ENCODE measurements around the gene PADI6. TPM values are rescaled to one million over a fixed set of nuclear protein-coding genes. Genes with fewer than 3 reads are reported as not detected.
"Not testable (repeated sequence)": the region's sequence is repeated elsewhere in the genome, so short reads cannot be mapped to it uniquely, and the experiment has no call there.

The PADI6 gene
- not detected for total RNA-seq

DNA sequence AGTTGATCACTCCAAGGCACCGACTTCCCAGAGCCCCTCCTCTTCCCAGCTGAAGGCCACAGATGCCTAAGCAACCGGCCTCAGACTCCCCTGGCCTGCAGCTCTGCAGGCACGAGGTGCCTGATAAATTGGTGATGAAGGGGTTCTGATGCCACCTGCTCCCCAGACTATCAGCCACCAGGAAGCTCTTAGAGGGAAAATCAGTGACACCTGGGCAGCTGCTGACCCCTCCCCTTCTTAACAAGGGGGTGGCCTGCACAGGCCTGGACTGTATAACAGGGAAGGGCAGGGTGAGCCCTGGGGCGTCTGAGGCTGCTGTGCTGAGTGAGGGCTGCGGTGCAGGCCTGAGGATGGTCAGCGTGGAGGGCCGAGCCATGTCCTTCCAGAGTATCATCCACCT, at the start of gene PADI6:
Gene PADI6, plus strand, starts transcription at position 301 of the 400 bp plus-strand sequence. Its CDS starts 50 bp downstream, at position 351.
- ATAC-seq (no peak), DNase-seq (ENCODE audit: low spot score) (no peak)
- intact Hi-C loops (cut with DNase I): no loop called here

DNA sequence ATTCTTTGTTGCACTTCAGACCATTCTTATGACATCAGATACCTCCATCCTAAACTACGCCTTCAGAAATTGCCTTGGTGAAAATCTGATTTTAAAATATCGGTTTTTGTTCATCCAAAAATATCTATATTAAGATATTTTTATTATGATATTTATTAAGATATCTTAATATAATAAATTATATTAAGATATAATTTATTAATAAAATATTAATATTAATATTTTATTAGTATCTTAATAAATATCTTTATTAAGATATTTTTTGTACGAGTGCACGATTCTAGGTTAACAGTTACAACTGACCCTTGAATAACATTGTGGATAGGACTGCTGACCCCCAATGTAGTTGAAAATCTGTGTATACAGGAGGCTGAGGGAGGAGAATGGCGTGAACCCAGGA, 43.1 kb upstream of the PADI6 start:
- DNase-seq (ENCODE audit: low spot score) (no peak), ATAC-seq (no peak)

DNA sequence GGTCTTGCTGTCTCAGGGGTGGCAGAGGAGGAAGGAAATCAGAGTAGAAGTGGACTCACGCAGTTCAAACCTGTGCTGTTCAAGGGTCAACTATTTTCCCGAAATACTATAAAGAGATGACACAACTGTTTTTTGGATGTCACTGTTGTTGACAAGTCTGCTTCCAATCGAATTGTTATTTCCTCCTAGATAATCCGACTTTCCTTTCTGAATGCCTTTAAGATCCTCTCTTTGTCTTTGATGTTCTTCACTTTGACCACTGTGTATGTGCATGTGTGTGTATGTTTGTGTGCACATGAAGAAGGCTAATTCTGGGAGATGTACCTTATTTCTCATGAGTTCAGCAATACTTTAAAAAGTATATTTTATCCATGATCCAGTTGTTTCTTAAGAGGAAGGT, 42.4 kb upstream of the PADI6 start:
- intact Hi-C loops (cut with DNase I): no loop called here
- ATAC-seq (no peak), DNase-seq (ENCODE audit: low spot score) (no peak)

More for the DNA sequence above, 43.1 kb upstream of the PADI6 start:
- intact Hi-C loops (cut with DNase I): no loop called here

DNA sequence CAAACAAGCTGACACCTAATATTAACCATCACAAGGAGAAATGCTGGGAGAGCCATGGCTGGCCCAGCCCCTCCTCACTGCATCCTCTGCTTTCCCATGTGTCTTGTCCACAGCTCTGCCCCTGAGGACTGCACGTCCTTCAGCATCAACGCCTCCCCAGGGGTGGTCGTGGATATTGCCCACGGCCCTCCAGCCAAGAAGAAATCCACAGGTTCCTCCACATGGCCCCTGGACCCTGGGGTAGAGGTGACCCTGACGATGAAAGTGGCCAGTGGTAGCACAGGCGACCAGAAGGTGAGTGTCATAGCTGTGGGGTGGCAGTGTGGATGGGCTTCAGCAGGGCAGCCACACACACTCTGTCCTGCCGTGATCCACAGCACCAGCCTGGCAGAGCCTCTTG, 41.1 kb upstream of the PADI6 start:
- DNase-seq (ENCODE audit: low spot score) (no peak), ATAC-seq (no peak)
- intact Hi-C loops (cut with DNase I): no loop called here

DNA sequence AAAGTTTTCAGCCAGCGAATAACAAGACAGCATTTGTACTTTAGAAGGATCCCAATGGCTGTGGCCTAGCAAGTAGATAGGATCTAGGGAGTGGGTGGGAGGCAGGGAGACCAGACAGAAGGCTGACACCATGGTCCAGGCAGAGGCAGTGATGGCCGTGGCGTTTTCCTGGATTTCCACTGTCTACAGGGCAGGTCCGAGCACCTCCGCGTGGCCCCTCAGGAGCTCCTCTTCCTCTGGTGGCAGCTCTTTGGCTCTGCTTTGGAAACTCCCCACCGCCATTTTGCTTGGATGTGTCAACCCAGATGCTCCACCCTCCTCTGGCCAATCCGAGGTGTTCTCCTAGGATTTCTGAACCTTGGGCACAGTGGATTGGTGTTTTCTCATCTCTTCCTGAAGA, 38.9 kb upstream of the PADI6 start:
- DNase-seq (ENCODE audit: low spot score): no peak
- no peak for ATAC-seq
- intact Hi-C loops (cut with DNase I): no loop called here

DNA sequence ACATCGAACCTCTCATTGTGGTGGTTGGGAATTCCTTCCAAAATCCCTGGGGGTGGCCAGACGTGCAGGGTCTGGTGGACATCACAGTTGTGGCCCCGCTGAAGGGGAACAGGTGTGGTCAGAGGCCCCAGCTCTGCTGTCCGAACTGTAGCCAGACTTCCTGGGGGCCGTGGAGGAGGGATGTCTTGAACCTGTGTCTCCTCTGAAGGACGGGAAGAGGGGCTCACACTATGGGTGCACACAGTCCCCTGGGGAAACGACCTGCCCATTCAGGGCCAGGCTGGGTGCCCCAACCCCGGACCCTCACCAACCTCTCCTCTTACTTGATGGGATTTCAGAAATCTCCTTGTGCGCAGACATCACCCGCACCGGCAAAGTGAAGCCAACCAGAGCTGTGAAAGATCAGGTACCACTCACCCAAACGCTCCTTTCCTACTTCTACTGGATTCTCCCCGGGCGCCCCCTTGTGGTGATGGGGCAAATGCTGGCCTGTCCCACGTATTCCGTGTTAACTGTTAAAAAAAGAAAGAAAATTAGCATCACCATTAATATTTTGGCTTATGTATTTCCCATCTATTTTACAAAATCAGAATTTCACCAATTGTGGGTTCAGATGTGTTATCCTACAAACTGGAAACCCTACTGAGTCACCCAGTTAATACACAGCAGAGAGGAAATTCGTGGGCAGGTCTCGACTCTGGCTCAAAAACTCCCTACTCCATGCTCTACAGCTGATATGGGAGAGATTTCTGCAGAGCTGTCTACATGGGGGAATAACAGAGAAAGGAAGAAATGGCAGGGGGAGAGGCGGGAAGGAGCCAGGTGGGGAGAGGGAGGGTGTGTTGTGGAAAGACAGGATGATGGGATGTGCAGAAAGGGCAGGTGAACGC, 35.9 kb upstream of the PADI6 start:
- ATAC-seq: no peak
- peak; percentile 73 for DNase-seq (ENCODE audit: low spot score)
- intact Hi-C loops (cut with DNase I): no loop called here

DNA sequence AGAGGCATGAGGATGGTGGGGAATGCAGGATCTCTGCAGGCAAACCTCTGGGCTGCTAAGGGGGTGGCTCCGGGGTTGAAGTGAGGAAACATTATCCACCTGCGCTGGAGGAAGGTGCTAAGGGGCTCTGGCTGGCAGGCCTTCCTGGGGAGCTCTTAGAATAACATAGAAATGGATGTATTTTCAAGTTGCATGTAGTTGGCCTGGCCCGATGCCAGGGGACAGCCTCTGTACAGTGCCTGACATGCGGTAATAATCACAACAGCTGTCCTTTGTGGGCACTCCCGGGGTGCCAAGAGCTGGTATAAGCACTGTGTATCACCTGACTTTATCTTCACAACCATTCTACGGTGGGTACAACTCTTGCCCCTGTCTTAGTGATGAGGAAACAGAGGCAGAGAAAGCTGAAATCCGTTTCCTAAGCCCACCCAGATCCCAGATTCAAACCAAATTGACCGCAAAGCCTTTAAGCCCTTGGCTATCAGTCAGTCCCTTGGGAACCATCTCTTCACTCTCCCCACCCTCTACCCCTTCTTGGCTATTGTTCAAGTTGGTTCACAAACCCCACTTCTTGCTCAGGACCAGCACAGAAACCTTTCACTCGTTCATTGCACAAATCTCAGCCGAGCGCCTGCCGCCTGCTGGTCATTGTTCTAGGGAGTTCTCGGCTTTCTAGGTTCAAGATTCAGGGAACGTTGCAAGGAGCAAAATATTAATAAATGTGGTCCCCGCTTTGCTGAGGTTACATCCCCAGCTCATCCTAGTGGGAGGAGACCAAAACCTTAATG, 33.1 kb upstream of the PADI6 start:
- DNase-seq (ENCODE audit: low spot score) (no peak), ATAC-seq (no peak)
- intact Hi-C loops (cut with DNase I): no loop called here

DNA sequence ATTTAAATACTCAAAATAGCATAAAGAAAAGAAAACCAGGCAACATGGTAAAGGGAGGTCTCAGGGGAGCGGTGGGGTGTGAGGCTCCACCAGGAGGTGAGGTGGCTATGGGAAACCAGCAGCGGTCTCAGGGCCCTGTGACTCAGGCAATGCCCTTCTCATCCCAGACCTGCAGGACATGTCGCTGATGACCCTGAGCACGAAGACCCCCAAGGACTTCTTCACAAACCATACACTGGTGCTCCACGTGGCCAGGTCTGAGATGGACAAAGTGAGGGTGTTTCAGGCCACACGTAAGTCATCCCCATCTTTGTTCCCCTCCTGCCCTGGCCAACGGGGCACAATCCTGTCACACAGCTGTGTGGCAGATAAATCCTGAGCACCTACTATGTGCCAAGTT, 32.5 kb upstream of the PADI6 start:
- ATAC-seq (no peak), DNase-seq (ENCODE audit: low spot score) (no peak)
- intact Hi-C loops (cut with DNase I): no loop called here

DNA sequence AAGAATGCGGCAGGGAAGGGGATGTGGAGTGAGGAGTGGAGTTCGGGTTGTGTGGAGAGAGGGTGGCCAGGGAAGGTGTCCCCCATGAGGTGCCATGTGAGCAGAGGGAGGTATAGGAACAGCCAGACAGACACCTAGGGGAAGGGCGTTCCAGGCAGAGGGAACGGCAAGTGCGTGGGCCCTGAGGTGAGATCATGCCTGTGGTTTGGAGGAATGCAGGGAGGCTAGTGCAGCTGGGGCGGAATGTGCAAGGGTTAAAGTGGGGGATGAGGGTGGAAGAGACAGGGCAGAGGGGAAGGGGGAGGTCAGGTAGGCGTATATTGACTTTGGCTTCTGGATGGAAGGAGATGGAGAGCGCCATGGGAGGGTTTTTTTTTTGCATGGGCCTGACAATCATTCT, 31.6 kb upstream of the PADI6 start:
- ATAC-seq: no peak
- DNase-seq (ENCODE audit: low spot score): no peak
- intact Hi-C loops (cut with DNase I): no loop called here

DNA sequence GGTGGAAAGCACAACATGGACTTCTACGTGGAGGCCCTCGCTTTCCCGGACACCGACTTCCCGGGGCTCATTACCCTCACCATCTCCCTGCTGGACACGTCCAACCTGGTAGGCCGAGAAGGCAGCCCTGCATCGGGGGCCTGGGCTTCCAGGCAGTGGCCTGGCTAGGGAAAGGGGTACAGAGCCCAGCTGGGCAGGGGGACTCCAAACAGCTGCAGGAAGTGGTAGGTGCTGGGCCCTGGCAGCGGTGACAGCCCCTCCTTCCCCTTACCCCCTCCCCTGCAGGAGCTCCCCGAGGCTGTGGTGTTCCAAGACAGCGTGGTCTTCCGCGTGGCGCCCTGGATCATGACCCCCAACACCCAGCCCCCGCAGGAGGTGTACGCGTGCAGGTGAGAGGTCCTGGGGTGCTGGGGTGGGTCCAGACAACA, 30.0 kb upstream of the PADI6 start:
- intact Hi-C loops (cut with DNase I): no loop called here
- ATAC-seq (no peak), DNase-seq (ENCODE audit: low spot score) (no peak)

DNA sequence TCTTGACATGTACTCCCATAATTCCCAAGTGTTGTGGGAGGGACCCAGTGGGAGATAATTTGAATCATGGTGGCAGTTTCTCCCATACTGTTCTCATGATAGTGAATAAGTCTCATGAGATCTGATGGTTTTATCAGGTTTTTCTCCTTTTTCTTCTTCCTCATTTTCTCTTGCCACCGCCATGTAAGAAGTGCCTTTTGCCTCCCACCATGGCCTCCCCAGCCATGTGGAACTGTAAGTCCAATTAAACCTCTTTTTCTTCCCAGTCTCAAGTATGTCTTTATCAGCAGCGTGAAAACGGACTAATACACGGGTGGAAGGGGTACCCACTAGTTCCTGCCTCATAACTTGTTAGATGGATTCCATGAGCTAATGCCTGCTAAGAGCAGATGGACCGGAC, 26.5 kb upstream of the PADI6 start:
- DNase-seq (ENCODE audit: low spot score); ATAC-seq; intact Hi-C loops (cut with DNase I): not testable (repeated sequence)

DNA sequence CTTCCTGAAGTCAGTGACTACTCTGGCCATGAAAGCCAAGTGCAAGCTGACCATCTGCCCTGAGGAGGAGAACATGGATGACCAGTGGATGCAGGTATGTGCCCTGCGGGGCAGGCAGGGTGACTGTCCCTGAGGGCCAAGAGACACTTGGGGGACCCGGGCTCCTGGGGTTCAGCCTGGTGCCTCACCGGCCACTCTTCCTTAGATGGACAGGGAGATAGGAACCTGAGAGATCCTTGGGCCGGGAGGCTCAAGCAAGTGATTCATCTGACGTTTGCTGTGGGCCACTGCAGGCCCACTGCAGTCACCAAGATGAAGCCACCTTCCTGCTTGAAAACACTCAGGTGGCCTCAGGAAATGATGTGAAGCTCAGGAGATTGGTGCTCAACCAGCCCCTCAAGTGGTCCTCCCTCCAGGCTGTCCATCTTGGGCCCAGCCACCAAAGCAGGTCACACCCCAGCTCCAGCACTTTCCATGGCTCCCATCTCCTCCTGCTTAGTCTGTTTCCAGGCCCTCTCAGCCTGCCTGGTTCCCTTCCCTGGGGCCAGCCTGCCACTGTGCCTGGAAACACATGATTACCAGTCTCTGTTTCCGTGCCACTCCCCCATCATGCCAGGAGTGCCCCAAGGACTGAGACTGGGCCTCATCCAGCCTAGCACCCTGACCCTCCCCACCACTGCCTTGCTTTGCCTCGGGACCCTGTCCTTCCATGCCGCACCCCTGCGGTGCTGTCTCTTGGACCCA, 25.8 kb upstream of the PADI6 start:
- ATAC-seq: no peak
- intact Hi-C loops (cut with DNase I): no loop called here

DNA sequence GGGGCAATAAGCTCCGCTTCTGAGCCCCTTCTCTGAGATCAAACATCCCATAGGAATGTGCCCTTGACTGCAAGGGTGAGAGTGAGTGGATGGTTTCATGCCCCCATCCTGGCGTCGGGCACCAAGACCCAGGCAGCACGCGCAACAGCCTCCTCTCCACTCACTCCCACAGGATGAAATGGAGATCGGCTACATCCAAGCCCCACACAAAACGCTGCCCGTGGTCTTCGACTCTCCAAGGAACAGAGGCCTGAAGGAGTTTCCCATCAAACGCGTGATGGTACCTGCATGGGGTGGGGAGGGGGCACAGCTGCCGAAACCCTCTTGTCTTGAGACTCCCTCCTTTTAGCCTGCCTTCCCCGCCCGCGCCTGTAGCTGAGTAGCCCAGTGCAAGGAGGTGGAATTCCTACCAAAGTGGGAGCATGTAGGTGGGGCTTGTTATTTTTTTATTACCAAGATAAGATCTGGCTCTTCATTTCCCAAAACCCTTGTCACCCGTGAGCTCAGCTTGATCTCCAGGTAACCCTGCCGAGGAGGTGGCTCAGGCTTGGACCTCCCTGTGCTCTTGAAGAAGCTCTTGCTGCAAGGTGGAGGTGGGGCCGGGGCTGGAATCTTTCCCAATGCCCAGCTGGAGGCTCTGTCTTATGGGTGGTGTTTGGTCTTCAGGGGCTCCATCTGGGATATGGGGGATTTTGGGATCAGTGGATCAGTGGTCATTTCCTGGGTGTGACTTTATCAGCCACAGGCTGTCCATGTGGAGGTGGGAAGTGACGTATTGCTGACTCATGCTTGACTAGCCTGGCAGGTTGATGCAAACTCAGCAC, 24.0 kb upstream of the PADI6 start:
- intact Hi-C loops (cut with DNase I): no loop called here
- no peak for ATAC-seq
- no peak for DNase-seq (ENCODE audit: low spot score)

More for the DNA sequence above, 25.8 kb upstream of the PADI6 start:
- DNase-seq (ENCODE audit: low spot score): no peak

DNA sequence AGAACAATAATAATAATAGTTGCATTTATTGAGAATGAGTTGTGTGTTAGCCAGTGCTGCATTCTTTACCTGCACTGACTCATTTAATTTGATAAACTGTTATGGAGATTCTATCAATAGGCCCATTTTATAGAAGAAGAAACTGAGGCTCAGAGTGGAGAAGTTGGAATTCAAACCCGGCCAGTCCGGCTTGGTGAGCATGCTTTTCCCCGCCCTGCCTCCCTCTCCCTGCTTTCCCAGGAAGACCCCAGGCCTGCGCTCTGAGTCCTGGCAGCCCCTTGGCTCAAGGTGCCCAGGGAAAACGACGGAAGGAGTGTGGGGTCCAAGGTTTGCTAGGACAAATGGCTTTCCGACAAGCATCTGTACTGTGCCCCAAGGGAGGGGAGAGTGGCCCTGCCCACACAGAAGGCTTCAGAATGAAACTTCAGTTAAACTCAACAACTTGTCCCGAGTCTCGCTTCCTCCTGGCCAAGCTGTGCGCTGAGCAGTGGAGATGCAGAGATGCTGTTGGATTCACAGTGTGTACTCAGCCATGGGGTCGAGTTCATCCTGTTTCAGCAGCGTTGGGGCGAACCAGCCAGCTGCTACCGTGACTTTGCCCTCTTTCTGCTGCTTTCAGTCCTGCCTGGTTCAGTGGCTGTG, 23.3 kb upstream of the PADI6 start:
- DNase-seq (ENCODE audit: low spot score): no peak
- intact Hi-C loops (cut with DNase I): no loop called here
- ATAC-seq: no peak

DNA sequence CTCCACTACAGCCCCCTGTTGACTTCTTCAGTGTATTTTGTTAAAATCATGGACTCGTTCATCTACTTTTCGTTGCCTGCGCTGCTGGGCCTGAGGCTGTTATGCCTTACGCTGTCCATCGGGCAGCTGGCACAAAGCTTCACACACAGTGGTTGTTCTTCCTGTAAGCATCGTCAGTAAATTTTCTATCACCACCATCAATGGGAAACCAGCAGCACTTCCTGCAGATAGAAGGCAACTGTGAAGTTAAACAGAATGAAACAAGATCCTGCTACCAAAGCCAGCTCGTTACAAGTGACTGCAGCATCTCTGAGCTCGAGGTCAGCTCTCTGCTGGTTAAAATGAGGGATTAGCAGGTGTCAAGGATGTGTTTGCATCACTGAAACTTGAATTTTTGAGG, 21.9 kb upstream of the PADI6 start:
- no peak for ATAC-seq
- intact Hi-C loops (cut with DNase I): no loop called here
- DNase-seq (ENCODE audit: low spot score): no peak

DNA sequence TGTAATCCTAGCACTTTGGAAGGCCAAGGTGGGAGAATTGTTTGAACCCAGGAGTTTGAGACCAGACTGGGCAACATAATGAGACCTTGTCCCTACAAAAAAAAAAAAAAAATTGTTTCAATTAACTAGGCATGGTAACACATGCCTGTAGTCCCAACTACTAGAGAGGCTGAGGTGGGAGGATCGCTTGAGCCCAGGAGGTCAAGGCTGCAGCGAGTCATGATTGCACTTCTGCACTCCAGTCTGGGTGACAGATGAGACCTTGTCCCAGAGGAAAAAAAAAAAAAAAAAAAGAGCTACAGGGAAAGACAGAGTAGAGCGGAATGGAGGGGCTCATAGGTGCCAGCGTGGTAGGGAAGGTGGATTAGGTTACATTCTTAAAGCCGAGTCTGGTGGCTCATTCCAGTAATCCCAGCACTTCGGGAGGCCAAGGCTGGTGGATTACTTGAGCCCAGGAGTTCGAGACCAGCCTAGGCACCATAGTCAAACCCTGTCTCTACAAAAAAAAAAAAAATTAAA, 21.0 kb upstream of the PADI6 start:
- DNase-seq (ENCODE audit: low spot score) (no peak), ATAC-seq (no peak)
- intact Hi-C loops (cut with DNase I): no loop called here

DNA sequence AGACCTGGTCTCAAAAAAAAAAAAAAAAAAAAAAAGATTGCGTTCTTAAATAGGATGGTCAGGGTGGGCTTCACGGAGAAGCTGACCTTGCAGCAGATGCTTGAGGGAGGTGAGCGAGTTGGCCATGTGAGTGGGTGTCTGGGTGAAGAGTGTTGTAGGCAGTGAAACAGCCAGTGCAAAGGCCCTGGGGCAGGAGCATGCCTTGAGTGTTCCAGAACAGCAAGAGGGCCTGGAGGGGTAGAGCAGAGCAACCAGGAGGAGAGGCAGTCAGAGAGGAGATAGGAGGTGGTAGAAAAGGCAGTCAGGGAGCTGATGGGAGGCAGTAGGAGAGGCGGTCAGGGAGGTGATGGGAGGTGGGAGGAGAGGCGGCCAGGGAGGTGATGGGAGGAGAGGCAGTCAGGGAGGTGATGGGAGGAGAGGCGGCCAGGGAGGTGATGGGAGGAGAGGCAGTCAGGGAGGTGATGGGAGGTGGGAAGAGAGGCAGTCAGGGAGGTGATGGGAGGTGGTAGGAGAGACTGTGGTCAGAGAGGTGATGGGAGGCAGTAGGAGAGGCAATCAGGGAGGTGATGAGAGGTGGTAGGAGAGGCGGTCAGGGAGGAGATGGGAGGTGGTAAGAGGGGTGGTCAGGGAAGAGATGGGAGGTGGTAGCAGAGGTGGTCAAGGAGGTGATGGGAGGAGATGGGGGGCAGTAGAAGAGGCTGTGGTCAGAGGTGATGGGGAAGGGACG, 20.2 kb upstream of the PADI6 start:
- DNase-seq (ENCODE audit: low spot score): no peak
- no peak for ATAC-seq
- intact Hi-C loops (cut with DNase I): no loop called here

Measured in sciatic nerve (tissue), 2 donors.